Effector memory CD8-positive, alpha-beta T cell (primary cell): ENCODE measurements around the gene SV2C.
"Not testable (repeated sequence)": the region's sequence is repeated elsewhere in the genome, so short reads cannot be mapped to it uniquely, and the experiment has no call there.

Experiments
- ATAC-seq: fragments of 150-1000 bp; cut with Tn5 transposase; replicated peaks from 2 replicates; pipeline ENCODE4 v1.10.0; 2021; ENCODE audit warnings: mild to moderate bottlenecking, moderate library complexity
- DNase-seq, 3 experiments: peaks; one replicate each; pipeline ENCODE4 v3.0.0; 2021
- H3K27ac Mint-ChIP-seq, 2 donors: one replicate each; pipeline ENCODE4 v1.8.0; 2022; ENCODE audit warnings: mild to moderate bottlenecking in 2 of 2, mixed read lengths in 2 of 2, moderate library complexity in 2 of 2
- H3K27me3 Mint-ChIP-seq, 2 donors: one replicate each; pipeline ENCODE4 v1.8.0; 2022; ENCODE audit warnings: mixed read lengths in 2 of 2
- H3K36me3 Mint-ChIP-seq: one replicate; pipeline ENCODE4 v1.8.0; 2022; ENCODE audit warnings: mild to moderate bottlenecking, moderate library complexity, mixed read lengths; ENCODE audit not compliant: insufficient read depth
- H3K4me1 Mint-ChIP-seq, 2 donors: one replicate each; pipeline ENCODE4 v1.8.0; 2022; ENCODE audit warnings: low read depth in 2 of 2, mixed read lengths in 2 of 2
- H3K4me3 Mint-ChIP-seq, 2 donors: one replicate each; pipeline ENCODE4 v1.8.0; 2022; ENCODE audit warnings: mild to moderate bottlenecking in 2 of 2, mixed read lengths in 2 of 2, moderate library complexity in 2 of 2
- H3K9me3 Mint-ChIP-seq, 2 donors: one replicate each; pipeline ENCODE4 v1.8.0; 2022; ENCODE audit warnings: mixed read lengths in 2 of 2

The SV2C gene

GRCh38 chr5:76081811-76082771, 1.1 kb upstream of the SV2C start:
- Mint-ChIP-seq H3K4me1 (peaks cover 29% of the 10 kb centered on the region in 2 donors), H3K36me3 (peaks cover 4% of the 10 kb centered on the region), H3K9me3 (no peaks in the 10 kb centered on the region), H3K4me3 (peak overlapping the region; percentile 78 to 80), H3K27me3 (peaks cover 84 to 98% of the 10 kb centered on the region in 2 donors), H3K27ac (no peak overlapping the region)
- no peak for ATAC-seq
- DNase-seq, result no peak

- Mint-ChIP-seq H3K4me3 (peak overlapping the region; percentile 78 to 80), H3K9me3 (no peaks in the 10 kb centered on the region), H3K4me1 (peaks cover 29% of the 10 kb centered on the region in 2 donors), H3K27me3 (peaks cover 76 to 92% of the 10 kb centered on the region in 2 donors), H3K27ac (peak overlapping the region in 1 of 2 donors; percentile 54), H3K36me3 (peaks cover 4% of the 10 kb centered on the region)
- ATAC-seq (no peak), DNase-seq (no peak)
Observed at GRCh38 chr5:76083555-76084495, 642 bp downstream of the SV2C start.

GRCh38 chr5:76084496-76085242, 1.5 kb downstream of the SV2C start:
- peak overlapping the region; percentile 78 to 80 for H3K4me3 Mint-ChIP-seq
- DNase-seq (no peak), ATAC-seq (peak; percentile 48)
- H3K9me3 Mint-ChIP-seq, result peaks cover 0 to 2% of the 10 kb centered on the region in 2 donors
- H3K36me3 Mint-ChIP-seq, result peaks cover 4% of the 10 kb centered on the region
- peaks cover 81 to 92% of the 10 kb centered on the region in 2 donors for H3K27me3 Mint-ChIP-seq
- H3K4me1 Mint-ChIP-seq, result peaks cover 29% of the 10 kb centered on the region in 2 donors
- H3K27ac Mint-ChIP-seq, result no peak overlapping the region

GRCh38 chr5:76085243-76085579, 2.0 kb downstream of the SV2C start:
- Mint-ChIP-seq H3K4me3 (peak overlapping the region; percentile 63 to 64), H3K27ac (no peak overlapping the region), H3K4me1 (peaks cover 29% of the 10 kb centered on the region in 2 donors), H3K9me3 (peaks cover 0 to 2% of the 10 kb centered on the region in 2 donors), H3K36me3 (peaks cover 4% of the 10 kb centered on the region), H3K27me3 (peaks cover 76 to 90% of the 10 kb centered on the region in 2 donors)
- no peak for ATAC-seq
- no peak for DNase-seq

- Mint-ChIP-seq H3K4me1 (peaks cover 26 to 29% of the 10 kb centered on the region in 2 donors), H3K27ac (no peak overlapping the region), H3K4me3 (peak overlapping the region in 1 of 2 donors; percentile 63), H3K36me3 (peaks cover 4% of the 10 kb centered on the region), H3K27me3 (peaks cover 76 to 87% of the 10 kb centered on the region in 2 donors), H3K9me3 (peaks cover 0 to 2% of the 10 kb centered on the region in 2 donors)
- ATAC-seq, result no peak
- DNase-seq, result no peak
Observed at GRCh38 chr5:76086095-76086494, 2.9 kb downstream of the SV2C start.

- H3K9me3 Mint-ChIP-seq, H3K4me1 Mint-ChIP-seq, H3K36me3 Mint-ChIP-seq, H3K4me3 Mint-ChIP-seq, DNase-seq, H3K27ac Mint-ChIP-seq, ATAC-seq: not testable (repeated sequence)
- peaks cover 67 to 76% of the 10 kb centered on the region in 2 donors for H3K27me3 Mint-ChIP-seq
Observed at GRCh38 chr5:76089156-76089555, 6.0 kb downstream of the SV2C start.

GRCh38 chr5:76091351-76091750, 8.2 kb downstream of the SV2C start:
- ATAC-seq (no peak), DNase-seq (no peak)
- Mint-ChIP-seq H3K36me3 (no peaks in the 10 kb centered on the region), H3K27me3 (peaks cover 55 to 62% of the 10 kb centered on the region in 2 donors), H3K4me3 (no peak overlapping the region), H3K4me1 (no peaks in the 10 kb centered on the region), H3K9me3 (peaks cover 0 to 2% of the 10 kb centered on the region in 2 donors), H3K27ac (no peak overlapping the region)

GRCh38 chr5:76099286-76099702, 16.1 kb downstream of the SV2C start:
- no peaks in the 10 kb centered on the region for H3K9me3 Mint-ChIP-seq
- no peak overlapping the region for H3K4me3 Mint-ChIP-seq
- peaks cover 7 to 9% of the 10 kb centered on the region in 2 donors for H3K4me1 Mint-ChIP-seq
- peak in 1 of 3 experiments; percentile 39 for DNase-seq
- H3K27ac Mint-ChIP-seq, result peak overlapping the region; percentile 0 to 2
- H3K27me3 Mint-ChIP-seq, result peaks cover 29 to 30% of the 10 kb centered on the region in 2 donors
- no peaks in the 10 kb centered on the region for H3K36me3 Mint-ChIP-seq
- ATAC-seq, result peak; percentile 83

- H3K9me3 Mint-ChIP-seq, result no peaks in the 10 kb centered on the region
- H3K27ac Mint-ChIP-seq, result peak overlapping the region in 1 of 2 donors; percentile 0
- H3K4me1 Mint-ChIP-seq, result peaks cover 7 to 9% of the 10 kb centered on the region in 2 donors
- no peak overlapping the region for H3K4me3 Mint-ChIP-seq
- ATAC-seq (no peak), DNase-seq (no peak)
- H3K36me3 Mint-ChIP-seq, result no peaks in the 10 kb centered on the region
- H3K27me3 Mint-ChIP-seq, result peaks cover 34 to 35% of the 10 kb centered on the region in 2 donors
Observed at GRCh38 chr5:76099756-76100155, 16.6 kb downstream of the SV2C start.

- DNase-seq (no peak), ATAC-seq (no peak)
- Mint-ChIP-seq H3K27ac (no peak overlapping the region), H3K4me3 (no peak overlapping the region), H3K27me3 (peaks cover 46 to 58% of the 10 kb centered on the region in 2 donors), H3K36me3 (no peaks in the 10 kb centered on the region), H3K9me3 (no peaks in the 10 kb centered on the region), H3K4me1 (peaks cover 7 to 13% of the 10 kb centered on the region in 2 donors)
Observed at GRCh38 chr5:76104027-76104426, 20.8 kb downstream of the SV2C start.

- Mint-ChIP-seq H3K4me1 (peaks cover 0 to 5% of the 10 kb centered on the region in 2 donors), H3K36me3 (no peaks in the 10 kb centered on the region), H3K9me3 (no peaks in the 10 kb centered on the region), H3K27ac (no peak overlapping the region), H3K4me3 (no peak overlapping the region), H3K27me3 (peaks cover 53 to 68% of the 10 kb centered on the region in 2 donors)
- DNase-seq (no peak), ATAC-seq (no peak)
Observed at GRCh38 chr5:76106149-76106548, 23.0 kb downstream of the SV2C start.

GRCh38 chr5:76111477-76112174, 28.4 kb downstream of the SV2C start:
- H3K36me3 Mint-ChIP-seq, result no peaks in the 10 kb centered on the region
- peaks cover 0 to 4% of the 10 kb centered on the region in 2 donors for H3K4me1 Mint-ChIP-seq
- ATAC-seq (no peak), DNase-seq (no peak)
- no peaks in the 10 kb centered on the region for H3K9me3 Mint-ChIP-seq
- no peak overlapping the region for H3K27ac Mint-ChIP-seq
- peaks cover 44 to 53% of the 10 kb centered on the region in 2 donors for H3K27me3 Mint-ChIP-seq
- H3K4me3 Mint-ChIP-seq, result no peak overlapping the region
